MM.1S (cell line): ENCODE data around the gene CTNNA3.

Source experiments
- EZH2 ChIP-seq: fragments of 300-600 bp; sonication (generic); optimal IDR thresholded peaks from 2 replicates; pipeline ENCODE3; 2017; ENCODE audit warnings: low read depth, mild to moderate bottlenecking, antibody characterized with exemption, low read length, mixed read lengths
- TF ChIP-seq, protein P1 (sequence below): fragments of 300-600 bp; sonication (generic); IDR thresholded peaks from 2 replicates; pipeline ENCODE4 v1.5.1; 2016; ENCODE audit warnings: antibody characterized with exemption, low read length, mixed read lengths

DNA sequence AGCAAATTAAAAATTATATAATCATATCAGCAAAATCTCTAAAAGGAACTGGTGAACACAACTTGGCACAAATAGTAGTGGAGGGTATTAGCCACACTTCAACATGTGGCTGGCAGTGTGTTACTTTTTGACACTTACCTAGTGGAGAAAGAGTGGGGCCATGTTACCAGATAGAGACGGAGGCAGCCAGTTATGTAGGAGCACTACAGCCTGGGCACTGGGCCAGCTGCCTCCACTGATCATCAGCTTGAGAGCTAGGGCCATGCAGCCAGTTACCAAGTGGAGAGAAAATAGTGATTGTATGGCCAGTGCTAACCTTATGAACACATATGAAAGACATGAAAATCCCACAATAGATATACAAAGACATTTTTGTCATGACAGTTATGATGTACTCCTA lies 243.1 kb downstream of the CTNNA3 start:
- TF ChIP-seq, protein P1, sequence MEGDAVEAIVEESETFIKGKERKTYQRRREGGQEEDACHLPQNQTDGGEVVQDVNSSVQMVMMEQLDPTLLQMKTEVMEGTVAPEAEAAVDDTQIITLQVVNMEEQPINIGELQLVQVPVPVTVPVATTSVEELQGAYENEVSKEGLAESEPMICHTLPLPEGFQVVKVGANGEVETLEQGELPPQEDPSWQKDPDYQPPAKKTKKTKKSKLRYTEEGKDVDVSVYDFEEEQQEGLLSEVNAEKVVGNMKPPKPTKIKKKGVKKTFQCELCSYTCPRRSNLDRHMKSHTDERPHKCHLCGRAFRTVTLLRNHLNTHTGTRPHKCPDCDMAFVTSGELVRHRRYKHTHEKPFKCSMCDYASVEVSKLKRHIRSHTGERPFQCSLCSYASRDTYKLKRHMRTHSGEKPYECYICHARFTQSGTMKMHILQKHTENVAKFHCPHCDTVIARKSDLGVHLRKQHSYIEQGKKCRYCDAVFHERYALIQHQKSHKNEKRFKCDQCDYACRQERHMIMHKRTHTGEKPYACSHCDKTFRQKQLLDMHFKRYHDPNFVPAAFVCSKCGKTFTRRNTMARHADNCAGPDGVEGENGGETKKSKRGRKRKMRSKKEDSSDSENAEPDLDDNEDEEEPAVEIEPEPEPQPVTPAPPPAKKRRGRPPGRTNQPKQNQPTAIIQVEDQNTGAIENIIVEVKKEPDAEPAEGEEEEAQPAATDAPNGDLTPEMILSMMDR, result no peak
- TF ChIP-seq EZH2, result no peak
